CD4-positive, alpha-beta T cell treated with Interleukin-2 at 100 ng/mL for 4 hours (primary cell): ENCODE data around the gene COX5B.
A peak's percentile ranks its signal among the peaks of the same experiment; 100 is the strongest.
"Not testable (repeated sequence)": the region's sequence is repeated elsewhere in the genome, so short reads cannot be mapped to it uniquely, and the experiment has no call there.

Experiments used
- DNase-seq: peaks from one replicate; pipeline ENCODE4 v3.0.0-alpha.2; 2020; ENCODE audit warnings: low spot score

The COX5B gene, protein sequence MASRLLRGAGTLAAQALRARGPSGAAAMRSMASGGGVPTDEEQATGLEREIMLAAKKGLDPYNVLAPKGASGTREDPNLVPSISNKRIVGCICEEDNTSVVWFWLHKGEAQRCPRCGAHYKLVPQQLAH

DNA sequence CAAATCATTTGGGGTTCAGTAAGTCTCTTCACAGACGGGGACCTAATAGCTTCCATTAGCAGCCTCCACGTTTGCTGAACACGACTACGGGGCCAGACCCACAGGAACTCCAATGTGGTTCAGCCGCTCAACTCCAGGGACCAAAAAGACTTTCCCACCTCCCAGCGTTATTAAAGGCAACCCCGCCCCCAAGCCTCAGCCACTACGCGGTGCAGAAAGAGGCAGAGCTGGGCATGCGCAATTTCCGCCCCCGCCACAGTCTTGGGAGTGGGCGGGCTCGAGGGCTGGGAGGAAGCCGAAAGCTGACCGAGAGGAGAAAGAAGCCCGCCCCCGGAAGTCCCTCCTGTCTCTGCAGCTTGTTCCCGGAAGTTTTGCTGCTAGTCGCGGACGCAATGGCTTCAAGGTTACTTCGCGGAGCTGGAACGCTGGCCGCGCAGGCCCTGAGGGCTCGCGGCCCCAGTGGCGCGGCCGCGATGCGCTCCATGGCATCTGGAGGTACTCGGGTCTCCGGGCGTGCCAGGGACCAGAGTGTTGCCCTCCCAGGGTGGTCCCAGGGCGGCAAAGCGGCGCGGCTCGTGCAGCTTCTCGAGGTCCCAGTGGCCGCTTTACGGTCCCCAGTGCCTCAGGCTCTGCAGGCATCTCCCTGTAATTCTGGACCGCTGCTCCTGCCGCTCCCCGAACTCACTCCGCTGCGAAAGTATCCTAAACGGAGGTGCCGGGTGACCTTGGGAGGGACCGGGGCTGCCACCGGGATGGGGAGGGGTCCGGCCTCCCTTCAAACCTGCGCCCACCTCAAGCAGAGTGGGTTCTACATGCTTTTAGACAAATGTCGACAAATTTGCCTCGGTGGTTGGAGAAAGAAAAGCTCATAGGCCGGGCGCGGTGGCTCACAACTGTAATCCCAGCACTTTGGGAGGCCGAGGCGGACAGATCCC, at the start of gene COX5B:
TSS of gene COX5B (plus strand) at position 368 of the 935 bp plus-strand sequence. CDS start at position 393, 25 bp downstream.
- peak; percentile 98 for DNase-seq

GRCh38 chr2:97596180-97596579, 49.7 kb upstream of the COX5B start:
- DNase-seq: not testable (repeated sequence)

DNA sequence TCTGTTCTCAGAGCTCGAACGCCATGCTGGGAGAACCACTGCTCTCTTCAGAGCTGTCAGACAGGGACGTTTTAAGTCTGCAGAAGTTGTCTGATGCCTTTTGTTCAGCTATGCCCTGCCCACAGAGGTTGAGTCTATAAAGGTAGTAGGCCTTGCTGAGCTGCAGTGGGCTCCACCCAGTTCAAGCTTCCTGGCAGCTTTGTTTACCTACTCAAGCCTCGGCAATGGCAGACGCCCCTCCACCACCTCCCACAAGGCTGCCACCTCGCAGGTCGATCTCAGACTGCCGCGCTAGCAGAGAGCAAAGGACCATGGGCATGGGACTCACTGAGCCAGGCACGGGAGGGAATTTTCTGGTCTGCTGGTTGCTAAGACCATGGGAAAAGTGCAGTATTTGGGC, 44.3 kb upstream of the COX5B start:
- DNase-seq: not testable (repeated sequence)

- DNase-seq: not testable (repeated sequence)
Observed at GRCh38 chr2:97605109-97605508, 40.8 kb upstream of the COX5B start.

DNA sequence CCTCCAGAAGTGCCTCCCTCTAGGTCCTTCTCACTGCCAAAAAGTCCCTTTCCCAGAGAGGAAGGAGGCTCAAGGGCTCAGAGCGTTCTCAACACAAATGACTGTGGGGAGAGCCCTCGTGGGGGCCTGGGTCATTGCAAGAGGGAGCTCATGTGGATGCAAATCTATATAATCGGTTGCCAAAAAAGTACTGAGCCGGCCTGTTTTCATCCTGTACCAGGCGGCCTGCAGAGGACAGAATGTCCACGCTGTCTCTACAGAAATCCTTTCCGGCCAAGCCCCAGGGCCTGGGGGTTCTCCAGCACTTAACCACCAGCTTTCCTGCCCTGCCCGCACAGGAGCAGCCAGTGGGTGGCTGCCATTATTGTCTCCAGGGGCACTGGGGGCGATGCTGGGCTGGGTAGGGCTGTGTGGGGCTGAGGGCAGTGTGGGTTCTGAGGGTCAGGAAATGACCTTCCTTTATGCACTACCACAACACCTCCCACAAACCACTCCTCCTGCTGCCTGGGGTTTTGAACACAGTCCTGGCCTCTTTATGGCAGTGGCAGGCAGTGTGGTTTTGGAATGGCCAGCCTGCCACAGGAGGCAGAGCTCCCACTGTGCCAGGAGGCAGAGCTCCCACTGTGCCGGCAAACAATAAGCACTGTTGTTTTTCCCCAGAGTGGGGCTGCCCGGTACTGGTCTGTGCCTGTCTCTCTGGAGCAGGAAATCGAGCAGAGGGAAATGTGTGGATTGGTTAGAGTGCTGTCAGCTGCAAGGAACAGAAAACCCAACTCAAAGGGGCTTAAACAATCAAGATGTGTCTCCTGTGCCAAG, 40.1 kb upstream of the COX5B start:
- not testable (repeated sequence) for DNase-seq

GRCh38 chr2:97608745-97609144, 37.1 kb upstream of the COX5B start:
- not testable (repeated sequence) for DNase-seq

DNA sequence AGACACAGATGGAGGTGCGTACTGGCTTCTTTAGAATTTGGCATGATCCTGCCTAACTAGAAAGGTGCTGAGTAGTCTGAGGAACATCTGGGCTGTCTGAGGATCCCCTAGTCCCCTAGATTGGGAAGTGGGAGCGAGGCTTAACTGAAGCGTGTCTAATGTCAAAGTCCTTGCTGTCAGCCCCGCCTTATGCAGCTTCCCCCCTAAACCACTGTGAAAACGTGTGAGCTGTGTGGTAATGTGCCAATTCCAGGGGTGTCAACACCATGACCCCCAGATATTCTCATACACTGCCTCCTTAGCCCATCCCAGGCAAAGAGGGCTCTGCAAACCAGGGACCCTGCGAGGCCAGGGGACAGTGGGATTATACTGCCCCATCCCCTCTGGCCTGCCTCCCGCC, 34.0 kb upstream of the COX5B start:
- not testable (repeated sequence) for DNase-seq

GRCh38 chr2:97615746-97616145, 30.1 kb upstream of the COX5B start:
- DNase-seq: not testable (repeated sequence)

DNA sequence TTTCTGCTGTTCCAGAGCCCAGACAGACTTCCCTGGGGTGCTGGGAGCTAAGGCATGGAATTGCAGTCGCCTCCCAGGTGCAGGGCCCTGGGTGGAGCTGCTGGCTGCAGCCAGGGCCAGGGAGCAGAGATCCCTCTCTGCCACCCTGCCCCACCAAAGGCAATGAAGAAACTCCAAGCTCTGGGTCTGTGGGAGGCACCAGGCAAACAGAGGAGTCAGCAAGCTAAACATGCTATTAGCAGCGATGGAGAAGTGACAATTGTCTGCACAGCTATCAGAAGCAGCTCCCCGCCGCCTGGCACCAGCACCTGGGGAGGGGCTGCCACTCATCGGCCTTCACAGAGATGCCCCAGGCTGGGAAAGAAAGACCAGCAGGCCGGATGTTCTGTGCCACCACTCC, 28.0 kb upstream of the COX5B start:
- DNase-seq: no peak

GRCh38 chr2:97618939-97619827, 26.7 kb upstream of the COX5B start:
- DNase-seq: not testable (repeated sequence)

- not testable (repeated sequence) for DNase-seq
Observed at GRCh38 chr2:97620492-97620891, 25.4 kb upstream of the COX5B start.

- DNase-seq: not testable (repeated sequence)
Observed at GRCh38 chr2:97622976-97623375, 22.9 kb upstream of the COX5B start.

DNA sequence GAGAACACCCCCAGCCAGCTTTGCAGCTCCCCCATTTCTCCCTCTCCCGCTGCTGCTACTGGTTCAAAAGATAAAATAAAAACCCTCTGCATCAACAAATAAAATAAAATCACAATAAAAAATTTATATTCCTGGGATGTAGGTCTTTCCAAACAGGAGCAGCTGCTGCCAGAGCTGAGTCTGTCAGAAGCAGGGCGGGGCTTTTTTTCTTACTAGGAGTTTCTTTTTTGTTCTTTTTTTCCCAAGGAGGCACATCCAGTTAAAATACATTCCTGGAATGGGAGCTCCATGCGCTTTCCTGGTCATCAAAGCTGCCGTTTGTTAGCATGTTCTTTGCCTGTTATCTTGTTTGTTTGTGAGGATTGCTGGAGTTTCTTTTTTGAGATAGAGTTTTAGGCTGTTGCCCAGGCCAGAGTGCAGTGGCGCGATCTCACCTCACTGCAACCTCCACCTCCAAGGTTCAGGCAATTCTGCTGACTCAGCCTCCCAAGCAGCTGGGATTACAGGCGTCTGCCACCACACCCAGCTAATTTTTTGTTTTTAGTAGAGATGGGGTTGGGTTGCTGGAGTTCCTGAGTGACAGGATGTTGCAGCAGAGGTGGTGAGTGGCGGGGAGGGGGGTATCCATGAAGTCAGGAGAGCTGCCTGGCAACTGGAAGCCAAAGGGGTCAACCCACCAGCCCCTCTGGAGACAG, 20.4 kb upstream of the COX5B start:
- DNase-seq: not testable (repeated sequence)

- DNase-seq: not testable (repeated sequence)
Observed at GRCh38 chr2:97626049-97626430, 19.8 kb upstream of the COX5B start.

DNA sequence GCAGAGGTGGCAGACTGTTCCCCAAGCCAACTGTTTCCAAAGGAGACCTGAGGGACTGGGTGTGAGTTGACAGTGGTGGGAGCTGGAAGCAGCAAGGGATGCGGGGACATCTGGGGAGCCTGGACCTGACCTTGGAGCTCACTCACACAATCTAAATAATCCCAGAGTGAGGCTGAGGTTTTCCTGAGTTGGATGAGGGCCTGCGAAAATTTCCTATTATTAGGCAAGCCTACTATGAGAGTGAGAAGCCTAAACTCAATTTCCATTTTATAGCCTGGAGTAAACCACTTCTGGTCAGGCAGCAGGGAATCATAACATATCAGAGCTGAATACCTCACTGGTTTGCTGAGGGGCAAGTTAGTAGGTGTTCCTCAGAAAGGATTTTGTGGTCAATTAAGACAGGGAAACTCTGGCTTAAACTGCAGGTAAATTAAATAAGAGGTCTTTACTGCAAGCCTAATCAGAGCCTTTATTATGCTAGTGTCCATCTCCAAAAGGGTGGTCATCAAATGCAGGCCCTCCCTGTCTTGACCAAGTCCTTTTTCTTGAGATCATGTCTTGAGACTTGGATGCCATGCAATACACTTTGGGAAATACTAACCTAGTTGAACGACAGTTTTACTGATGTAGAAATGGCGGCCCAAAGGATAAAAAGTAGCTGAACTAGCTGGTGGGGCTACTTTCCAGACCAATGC, 1.7 kb upstream of the COX5B start:
- no peak for DNase-seq

DNA sequence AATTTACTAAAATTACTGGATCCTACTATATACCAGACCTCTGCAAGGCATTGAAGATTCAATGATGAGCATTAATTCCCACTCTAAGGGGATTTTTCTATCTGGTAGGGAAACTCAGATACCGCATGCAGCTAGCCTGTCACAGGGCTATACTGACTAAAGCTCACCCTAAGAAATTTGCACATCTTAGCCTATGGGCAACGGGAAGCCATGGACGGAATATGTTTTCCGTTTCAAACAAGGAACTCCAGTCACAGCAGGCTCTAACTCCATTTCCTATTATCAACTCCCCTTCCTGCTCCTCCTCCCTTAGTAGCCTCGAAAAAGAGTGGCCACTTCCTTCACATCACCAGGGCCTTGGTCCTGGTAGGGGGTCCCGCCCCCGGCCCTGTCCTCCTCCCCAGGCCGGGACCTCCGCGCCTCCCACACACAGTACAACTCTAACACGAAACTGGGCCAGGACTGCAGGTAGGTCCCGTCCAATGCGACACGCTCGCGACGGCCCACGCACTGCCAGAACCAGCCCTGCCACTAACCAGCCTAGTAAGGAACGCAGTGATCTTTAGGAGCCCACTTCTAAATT, 659 bp upstream of the COX5B start:
- no peak for DNase-seq

- DNase-seq: no peak
Observed at GRCh38 chr2:97646977-97647376, 1.1 kb downstream of the COX5B start.

DNA sequence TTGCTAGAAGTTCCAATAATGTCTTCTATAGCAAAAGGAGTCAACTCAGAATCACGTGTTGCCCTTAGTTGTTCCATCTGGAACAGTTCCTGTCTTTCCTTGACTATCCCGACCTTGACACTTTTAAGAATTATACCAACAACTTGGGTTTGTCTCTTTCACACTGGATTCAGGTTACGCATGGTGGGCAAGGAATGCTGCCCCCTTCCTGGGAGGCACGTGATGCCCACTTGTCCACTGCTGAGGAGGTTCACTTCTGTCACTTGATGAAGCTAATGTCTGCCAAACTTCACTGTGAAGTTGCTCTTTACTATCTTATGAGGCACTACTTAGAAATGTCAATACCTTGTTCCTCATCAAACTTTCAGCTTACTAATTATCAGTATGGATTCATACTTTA, 5.3 kb downstream of the COX5B start:
- no peak for DNase-seq

DNA sequence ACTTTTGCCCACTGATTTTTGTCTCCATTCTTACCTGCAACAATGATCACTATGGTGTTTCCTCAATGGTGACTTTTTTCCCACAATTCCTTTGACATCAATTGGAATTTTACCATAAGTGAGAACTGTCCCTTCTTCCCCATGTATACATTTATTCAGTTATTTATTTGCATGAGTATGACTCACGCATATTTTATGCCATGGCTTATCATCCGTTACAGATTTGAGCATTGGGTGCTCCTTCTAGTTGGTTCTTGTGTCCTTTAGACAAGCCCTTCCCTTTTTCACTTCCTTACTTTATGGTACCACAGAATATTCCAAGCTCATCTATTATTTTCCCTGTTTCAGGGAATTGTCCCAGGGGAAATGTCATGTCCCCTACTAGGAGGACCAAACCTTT, 7.6 kb downstream of the COX5B start:
- DNase-seq: no peak

GRCh38 chr2:97653874-97654273, 8.0 kb downstream of the COX5B start:
- DNase-seq: no peak
